Stimulated activated CD8-positive, alpha-beta memory T cell treated with anti-CD3 and anti-CD28 coated beads, Interleukin-15, amount 100 ng/mL, for 1 hour (primary cell): ENCODE measurements around the gene SLC24A3.

ENCODE experiments used
- DNase-seq: peaks from one replicate; pipeline ENCODE4 v3.0.0-alpha.2; 2020; ENCODE audit warnings: low read depth

The SLC24A3 gene

GRCh38 chr20:19504251-19504650 is 291.8 kb downstream of the SLC24A3 start:
- no peak for DNase-seq

GRCh38 chr20:19506021-19506420 is 293.6 kb downstream of the SLC24A3 start:
- DNase-seq: no peak

- no peak for DNase-seq
Measured at GRCh38 chr20:19508449-19508848, 296.0 kb downstream of the SLC24A3 start.

GRCh38 chr20:19510611-19511010 is 298.2 kb downstream of the SLC24A3 start:
- no peak for DNase-seq

GRCh38 chr20:19511931-19512330 is 299.5 kb downstream of the SLC24A3 start:
- no peak for DNase-seq

- no peak for DNase-seq
Measured at GRCh38 chr20:19512886-19513677, 300.6 kb downstream of the SLC24A3 start.

GRCh38 chr20:19515074-19515473 is 302.6 kb downstream of the SLC24A3 start:
- DNase-seq: no peak

GRCh38 chr20:19519466-19519865 is 307.0 kb downstream of the SLC24A3 start:
- no peak for DNase-seq

- no peak for DNase-seq
Measured at GRCh38 chr20:19520261-19520660, 307.8 kb downstream of the SLC24A3 start.

- no peak for DNase-seq
Measured at GRCh38 chr20:19522071-19522801, 309.8 kb downstream of the SLC24A3 start.

GRCh38 chr20:19522836-19523590 is 310.6 kb downstream of the SLC24A3 start:
- DNase-seq: no peak

- DNase-seq: no peak
Measured at GRCh38 chr20:19524691-19525090, 312.2 kb downstream of the SLC24A3 start.

- no peak for DNase-seq
Measured at GRCh38 chr20:19527509-19527908, 315.1 kb downstream of the SLC24A3 start.

GRCh38 chr20:19528286-19529030 is 316.0 kb downstream of the SLC24A3 start:
- no peak for DNase-seq

- DNase-seq: no peak
Measured at GRCh38 chr20:19530006-19530405, 317.6 kb downstream of the SLC24A3 start.

- DNase-seq: no peak
Measured at GRCh38 chr20:19531446-19531845, 319.0 kb downstream of the SLC24A3 start.

- DNase-seq: no peak
Measured at GRCh38 chr20:19538556-19538955, 326.1 kb downstream of the SLC24A3 start.

GRCh38 chr20:19539191-19539590 is 326.7 kb downstream of the SLC24A3 start:
- DNase-seq: no peak

GRCh38 chr20:19540392-19540791 is 327.9 kb downstream of the SLC24A3 start:
- DNase-seq: no peak

- no peak for DNase-seq
Measured at GRCh38 chr20:19543101-19543500, 330.7 kb downstream of the SLC24A3 start.

- no peak for DNase-seq
Measured at GRCh38 chr20:19544684-19545083, 332.2 kb downstream of the SLC24A3 start.

GRCh38 chr20:19546648-19547047 is 334.2 kb downstream of the SLC24A3 start:
- DNase-seq: no peak
